Hindlimb muscle (tissue), 1 donor: ENCODE data around the gene ARHGAP25. TPM values are rescaled to one million over a fixed set of nuclear protein-coding genes. Genes with fewer than 3 reads are reported as not detected.

Source experiments
- DNase-seq: peaks from one replicate; pipeline ENCODE4 v3.0.0-alpha.2; 2013
- polyA plus RNA-seq: library from polyadenylated mRNA; unstranded; fragments of 120-200 nt; gene quantifications from one replicate; pipeline ENCODE4 v1.2.1, GENCODE V29; 2013; ENCODE audit not compliant: insufficient read length

The ARHGAP25 gene
- polyA plus RNA-seq, 1 donor: 3.7 TPM

GRCh38 chr2:68767031-68767961 is 32.7 kb downstream of the ARHGAP25 start:
- no peak for DNase-seq

GRCh38 chr2:68767996-68768395 is 33.4 kb downstream of the ARHGAP25 start:
- DNase-seq: no peak

GRCh38 chr2:68768461-68768860 is 33.9 kb downstream of the ARHGAP25 start:
- DNase-seq: no peak

- no peak for DNase-seq
Observed at GRCh38 chr2:68768951-68769350, 34.3 kb downstream of the ARHGAP25 start.

- DNase-seq: no peak
Observed at GRCh38 chr2:68769586-68770270, 35.1 kb downstream of the ARHGAP25 start.

GRCh38 chr2:68770271-68771111 is 35.9 kb downstream of the ARHGAP25 start:
- no peak for DNase-seq

GRCh38 chr2:68771211-68771751 is 36.7 kb downstream of the ARHGAP25 start:
- DNase-seq: no peak

GRCh38 chr2:68772109-68772508 is 37.5 kb downstream of the ARHGAP25 start:
- no peak for DNase-seq

- peak; percentile 61 for DNase-seq
Observed at GRCh38 chr2:68774569-68775271, 40.1 kb downstream of the ARHGAP25 start.

GRCh38 chr2:68775272-68775842 is 40.7 kb downstream of the ARHGAP25 start:
- no peak for DNase-seq

GRCh38 chr2:68776124-68776523 is 41.5 kb downstream of the ARHGAP25 start:
- DNase-seq: no peak

GRCh38 chr2:68779595-68779994 is 45.0 kb downstream of the ARHGAP25 start:
- DNase-seq: no peak

- no peak for DNase-seq
Observed at GRCh38 chr2:68784188-68784587, 49.6 kb downstream of the ARHGAP25 start.

GRCh38 chr2:68784915-68785314 is 50.3 kb downstream of the ARHGAP25 start:
- no peak for DNase-seq

- DNase-seq: no peak
Observed at GRCh38 chr2:68787356-68787755, 52.7 kb downstream of the ARHGAP25 start.

GRCh38 chr2:68789603-68790002 is 55.0 kb downstream of the ARHGAP25 start:
- no peak for DNase-seq

- DNase-seq: no peak
Observed at GRCh38 chr2:68790600-68790999, 56.0 kb downstream of the ARHGAP25 start.

- DNase-seq: no peak
Observed at GRCh38 chr2:68791914-68792313, 57.3 kb downstream of the ARHGAP25 start.

- no peak for DNase-seq
Observed at GRCh38 chr2:68792751-68793150, 58.1 kb downstream of the ARHGAP25 start.

GRCh38 chr2:68796295-68796905 is 61.8 kb downstream of the ARHGAP25 start:
- DNase-seq: no peak

- no peak for DNase-seq
Observed at GRCh38 chr2:68798569-68798968, 64.0 kb downstream of the ARHGAP25 start.
